ENCODE measurements around the gene TMA7.

Gene TMA7

DNA sequence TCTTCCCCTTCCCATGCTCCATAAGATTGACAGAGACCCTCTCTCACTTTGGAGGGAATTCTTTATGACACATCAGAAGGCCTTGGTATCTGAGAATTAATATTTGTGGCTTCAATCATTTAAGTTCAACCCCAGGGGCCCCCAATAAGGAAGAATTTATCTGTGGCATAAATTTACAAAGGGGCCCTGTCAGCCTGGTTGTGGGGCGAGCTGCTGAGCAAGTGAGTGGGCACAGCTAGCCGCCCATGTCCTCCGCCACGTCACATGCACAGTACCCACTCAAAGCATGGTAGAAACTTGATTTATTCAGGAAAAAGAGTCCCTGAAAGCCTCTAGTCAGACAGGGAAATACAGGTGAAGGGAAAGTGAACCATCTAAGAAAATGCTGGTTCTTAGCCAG is 23.5 kb upstream of the TMA7 start:
- Histone ChIP-seq H3K27ac (ENCODE audit: low read depth, low read length, severe bottlenecking) (no peak overlapping the region), H3K4me1 (ENCODE audit: control insufficient read depth, insufficient read depth, low read length, poor library complexity, severe bottlenecking) (no peaks in the 10 kb centered on the region), H3K36me3 (ENCODE audit: control insufficient read depth, insufficient read depth, low read length) (peaks cover 75% of the 10 kb centered on the region), H3K9me3 (ENCODE audit: control insufficient read depth, low read length) (no peaks in the 10 kb centered on the region), H3K4me3 (ENCODE audit: extremely low read depth, insufficient read depth, low read length, poor library complexity, severe bottlenecking) (no peak overlapping the region)
- WGBS, 2 experiments (ENCODE audit: insufficient coverage in 2 of 2): 80 to 100% methylated on average over 1 to 3 of the region's 4 CpGs

DNA sequence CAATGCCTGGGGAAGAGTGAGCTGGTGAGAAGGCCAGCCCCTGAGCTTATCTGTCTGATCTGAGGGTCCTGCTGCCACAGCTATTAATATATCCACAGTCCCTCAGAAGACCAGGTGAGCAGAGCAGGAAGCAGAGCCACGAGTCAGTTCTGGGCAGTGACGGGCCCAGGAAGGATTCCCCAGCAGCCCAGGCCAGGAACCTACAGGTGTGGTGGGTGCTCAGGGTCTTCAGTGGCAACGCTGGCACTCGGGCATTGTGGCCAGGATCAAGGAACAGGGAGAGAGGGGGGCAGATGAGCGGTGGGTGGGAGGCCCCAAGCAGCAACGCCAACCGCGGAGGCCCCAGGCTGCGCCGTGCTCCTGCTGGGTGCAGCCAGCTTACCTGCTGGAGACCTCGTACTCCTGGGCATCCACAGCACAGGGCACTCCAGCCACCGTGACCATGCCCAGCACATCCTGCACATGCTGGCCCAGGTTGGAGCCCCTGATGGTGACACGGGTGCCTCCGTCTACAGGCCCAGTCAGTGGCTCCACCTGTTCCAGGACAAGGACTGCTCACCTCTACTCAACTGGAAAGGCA is 22.4 kb upstream of the TMA7 start:
- H3K36me3 ChIP-seq (ENCODE audit: control insufficient read depth, insufficient read depth, low read length): peaks cover 66% of the 10 kb centered on the region
- no peaks in the 10 kb centered on the region for H3K9me3 ChIP-seq (ENCODE audit: control insufficient read depth, low read length)
- 96 to 97% methylated on average over 13 to 14 of the region's 14 CpGs for WGBS, 2 experiments (ENCODE audit: insufficient coverage in 2 of 2)
- H3K4me1 ChIP-seq (ENCODE audit: control insufficient read depth, insufficient read depth, low read length, poor library complexity, severe bottlenecking): no peaks in the 10 kb centered on the region
- H3K27ac ChIP-seq (ENCODE audit: low read depth, low read length, severe bottlenecking): no peak overlapping the region
- H3K4me3 ChIP-seq (ENCODE audit: extremely low read depth, insufficient read depth, low read length, poor library complexity, severe bottlenecking): no peak overlapping the region

- H3K4me3 ChIP-seq (ENCODE audit: extremely low read depth, insufficient read depth, low read length, poor library complexity, severe bottlenecking): no peak overlapping the region
- H3K4me1 ChIP-seq (ENCODE audit: control insufficient read depth, insufficient read depth, low read length, poor library complexity, severe bottlenecking): no peaks in the 10 kb centered on the region
- 93 to 94% methylated on average over 15 to 17 of the region's 17 CpGs for WGBS, 2 experiments (ENCODE audit: insufficient coverage in 2 of 2)
- H3K9me3 ChIP-seq (ENCODE audit: control insufficient read depth, low read length): no peaks in the 10 kb centered on the region
- H3K36me3 ChIP-seq (ENCODE audit: control insufficient read depth, insufficient read depth, low read length): peaks cover 63% of the 10 kb centered on the region
- no peak overlapping the region for H3K27ac ChIP-seq (ENCODE audit: low read depth, low read length, severe bottlenecking)
Observed at GRCh38 chr3:48418140-48418539, 21.9 kb upstream of the TMA7 start.

GRCh38 chr3:48418651-48419050 is 21.4 kb upstream of the TMA7 start:
- Histone ChIP-seq H3K9me3 (ENCODE audit: control insufficient read depth, low read length) (no peaks in the 10 kb centered on the region), H3K27ac (ENCODE audit: low read depth, low read length, severe bottlenecking) (no peak overlapping the region), H3K36me3 (ENCODE audit: control insufficient read depth, insufficient read depth, low read length) (peaks cover 62% of the 10 kb centered on the region), H3K4me3 (ENCODE audit: extremely low read depth, insufficient read depth, low read length, poor library complexity, severe bottlenecking) (no peak overlapping the region), H3K4me1 (ENCODE audit: control insufficient read depth, insufficient read depth, low read length, poor library complexity, severe bottlenecking) (no peaks in the 10 kb centered on the region)
- WGBS, 2 experiments (ENCODE audit: insufficient coverage in 2 of 2): 89 to 97% methylated on average over 6 to 9 of the region's 9 CpGs

DNA sequence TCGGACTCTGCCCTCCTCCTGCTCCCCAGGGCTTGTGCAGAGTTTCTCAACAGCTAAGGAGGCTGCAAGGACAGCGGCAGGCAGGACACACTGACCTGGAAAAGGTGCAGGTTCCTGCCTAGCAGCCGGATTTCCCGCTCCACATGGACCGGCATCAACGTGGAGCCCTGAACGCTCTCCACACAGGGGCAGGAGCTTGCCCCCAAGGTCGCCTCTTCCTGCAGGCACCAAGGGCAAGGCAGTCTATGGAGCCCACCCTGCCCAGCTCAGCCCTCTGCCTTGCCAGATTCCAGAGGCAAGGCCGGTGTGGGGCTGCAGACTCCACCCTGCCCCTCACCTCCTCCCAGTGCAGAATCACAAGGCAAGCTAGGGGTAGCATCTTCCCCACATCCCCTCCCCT is 20.9 kb upstream of the TMA7 start:
- Histone ChIP-seq H3K4me1 (ENCODE audit: control insufficient read depth, insufficient read depth, low read length, poor library complexity, severe bottlenecking) (no peaks in the 10 kb centered on the region), H3K27ac (ENCODE audit: low read depth, low read length, severe bottlenecking) (no peak overlapping the region), H3K4me3 (ENCODE audit: extremely low read depth, insufficient read depth, low read length, poor library complexity, severe bottlenecking) (no peak overlapping the region), H3K9me3 (ENCODE audit: control insufficient read depth, low read length) (no peaks in the 10 kb centered on the region), H3K36me3 (ENCODE audit: control insufficient read depth, insufficient read depth, low read length) (peaks cover 62% of the 10 kb centered on the region)
- WGBS, 2 experiments (ENCODE audit: insufficient coverage in 2 of 2): 94 to 95% methylated on average over 8 to 9 of the region's 9 CpGs

- Histone ChIP-seq H3K27ac (ENCODE audit: low read depth, low read length, severe bottlenecking) (no peak overlapping the region), H3K4me3 (ENCODE audit: extremely low read depth, insufficient read depth, low read length, poor library complexity, severe bottlenecking) (no peak overlapping the region), H3K4me1 (ENCODE audit: control insufficient read depth, insufficient read depth, low read length, poor library complexity, severe bottlenecking) (no peaks in the 10 kb centered on the region), H3K36me3 (ENCODE audit: control insufficient read depth, insufficient read depth, low read length) (peaks cover 62% of the 10 kb centered on the region), H3K9me3 (ENCODE audit: control insufficient read depth, low read length) (no peaks in the 10 kb centered on the region)
- WGBS, 2 experiments (ENCODE audit: insufficient coverage in 2 of 2): 95 to 97% methylated on average over 14 to 16 of the region's 17 CpGs
Observed at GRCh38 chr3:48419597-48419996, 20.5 kb upstream of the TMA7 start.

GRCh38 chr3:48420561-48420960 is 19.5 kb upstream of the TMA7 start:
- H3K4me3 ChIP-seq (ENCODE audit: extremely low read depth, insufficient read depth, low read length, poor library complexity, severe bottlenecking): no peak overlapping the region
- no peak overlapping the region for H3K27ac ChIP-seq (ENCODE audit: low read depth, low read length, severe bottlenecking)
- H3K9me3 ChIP-seq (ENCODE audit: control insufficient read depth, low read length): no peaks in the 10 kb centered on the region
- peaks cover 5% of the 10 kb centered on the region for H3K4me1 ChIP-seq (ENCODE audit: control insufficient read depth, insufficient read depth, low read length, poor library complexity, severe bottlenecking)
- H3K36me3 ChIP-seq (ENCODE audit: control insufficient read depth, insufficient read depth, low read length): peaks cover 58% of the 10 kb centered on the region
- WGBS, 2 experiments (ENCODE audit: insufficient coverage in 2 of 2): 93 to 98% methylated on average over 11 to 14 of the region's 14 CpGs

GRCh38 chr3:48422272-48422671 is 17.8 kb upstream of the TMA7 start:
- Histone ChIP-seq H3K9me3 (ENCODE audit: control insufficient read depth, low read length) (no peaks in the 10 kb centered on the region), H3K4me1 (ENCODE audit: control insufficient read depth, insufficient read depth, low read length, poor library complexity, severe bottlenecking) (peaks cover 18% of the 10 kb centered on the region), H3K4me3 (ENCODE audit: extremely low read depth, insufficient read depth, low read length, poor library complexity, severe bottlenecking) (no peak overlapping the region), H3K36me3 (ENCODE audit: control insufficient read depth, insufficient read depth, low read length) (peaks cover 45% of the 10 kb centered on the region), H3K27ac (ENCODE audit: low read depth, low read length, severe bottlenecking) (no peak overlapping the region)
- 94% methylated on average over 2 of the region's 3 CpGs; no CpG with 5 or more reads in 1 of the 2 experiments for WGBS, 2 experiments (ENCODE audit: insufficient coverage in 2 of 2)

DNA sequence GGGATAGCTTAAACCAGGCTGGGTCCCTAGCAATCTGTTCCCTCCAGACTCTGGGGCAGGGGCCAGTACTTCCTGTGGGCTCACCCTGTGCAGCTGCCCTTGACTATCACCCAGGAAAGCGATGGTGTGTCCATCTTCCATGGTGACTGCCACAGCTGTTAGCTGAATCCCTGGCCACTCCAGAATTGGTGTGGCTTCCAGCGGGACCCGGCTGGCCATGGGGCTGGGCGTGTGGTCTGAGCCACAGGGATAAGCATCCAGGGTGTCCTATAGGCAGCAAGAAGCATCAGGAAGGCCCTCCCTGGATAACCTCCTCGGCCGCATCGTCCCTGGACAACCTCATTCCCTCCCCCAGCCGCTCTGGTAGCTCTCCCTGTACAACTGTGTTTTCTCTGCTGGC is 17.4 kb upstream of the TMA7 start:
- no peaks in the 10 kb centered on the region for H3K9me3 ChIP-seq (ENCODE audit: control insufficient read depth, low read length)
- H3K4me3 ChIP-seq (ENCODE audit: extremely low read depth, insufficient read depth, low read length, poor library complexity, severe bottlenecking): no peak overlapping the region
- peaks cover 22% of the 10 kb centered on the region for H3K4me1 ChIP-seq (ENCODE audit: control insufficient read depth, insufficient read depth, low read length, poor library complexity, severe bottlenecking)
- WGBS, 2 experiments (ENCODE audit: insufficient coverage in 2 of 2): 91 to 94% methylated on average over 7 to 8 of the region's 8 CpGs
- peaks cover 41% of the 10 kb centered on the region for H3K36me3 ChIP-seq (ENCODE audit: control insufficient read depth, insufficient read depth, low read length)
- no peak overlapping the region for H3K27ac ChIP-seq (ENCODE audit: low read depth, low read length, severe bottlenecking)

DNA sequence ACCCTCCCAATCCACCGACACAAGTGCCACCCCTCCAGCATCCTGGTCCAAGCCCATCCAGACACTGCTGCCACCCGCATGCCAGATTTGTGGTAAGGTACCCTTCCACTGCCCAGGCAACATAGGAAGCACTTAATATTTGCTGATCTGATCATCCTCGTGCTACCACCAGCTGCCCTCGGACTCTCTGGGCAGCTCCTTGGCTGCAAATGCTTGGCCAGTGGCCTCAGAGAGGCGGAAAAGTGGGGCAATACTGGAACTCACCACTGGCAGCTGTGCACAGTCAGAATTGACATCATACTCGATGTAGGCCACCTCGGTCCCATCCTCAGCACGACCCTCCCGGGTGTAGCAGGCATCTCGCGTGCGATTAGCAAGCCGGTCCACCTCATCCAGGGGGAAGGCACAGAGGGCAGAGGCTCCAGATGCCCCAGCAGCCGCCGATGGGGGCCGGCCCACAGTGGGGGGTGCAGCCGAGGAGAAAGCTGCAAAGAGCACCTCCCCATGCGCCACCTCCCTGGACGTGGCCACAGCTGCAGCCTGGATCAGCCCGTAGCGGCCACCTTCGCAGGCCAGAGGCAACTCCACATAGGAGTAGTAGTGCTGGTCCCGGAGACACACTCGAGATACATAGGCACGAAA is 16.7 kb upstream of the TMA7 start:
- Histone ChIP-seq H3K36me3 (ENCODE audit: control insufficient read depth, insufficient read depth, low read length) (peaks cover 34% of the 10 kb centered on the region), H3K27ac (ENCODE audit: low read depth, low read length, severe bottlenecking) (no peak overlapping the region), H3K9me3 (ENCODE audit: control insufficient read depth, low read length) (no peaks in the 10 kb centered on the region), H3K4me3 (ENCODE audit: extremely low read depth, insufficient read depth, low read length, poor library complexity, severe bottlenecking) (no peak overlapping the region), H3K4me1 (ENCODE audit: control insufficient read depth, insufficient read depth, low read length, poor library complexity, severe bottlenecking) (peaks cover 25% of the 10 kb centered on the region)
- 94 to 95% methylated on average over 21 to 25 of the region's 25 CpGs for WGBS, 2 experiments (ENCODE audit: insufficient coverage in 2 of 2)
